ENCODE results near the gene WNK2.

Gene WNK2

GRCh38 chr9:93303258-93303771 is 119.4 kb downstream of the WNK2 start:
- H3K4me1 ChIP-seq (ENCODE audit: low read depth, poor library complexity, severe bottlenecking): peaks cover 18% of the 10 kb centered on the region
- TF ChIP-seq, protein P1, sequence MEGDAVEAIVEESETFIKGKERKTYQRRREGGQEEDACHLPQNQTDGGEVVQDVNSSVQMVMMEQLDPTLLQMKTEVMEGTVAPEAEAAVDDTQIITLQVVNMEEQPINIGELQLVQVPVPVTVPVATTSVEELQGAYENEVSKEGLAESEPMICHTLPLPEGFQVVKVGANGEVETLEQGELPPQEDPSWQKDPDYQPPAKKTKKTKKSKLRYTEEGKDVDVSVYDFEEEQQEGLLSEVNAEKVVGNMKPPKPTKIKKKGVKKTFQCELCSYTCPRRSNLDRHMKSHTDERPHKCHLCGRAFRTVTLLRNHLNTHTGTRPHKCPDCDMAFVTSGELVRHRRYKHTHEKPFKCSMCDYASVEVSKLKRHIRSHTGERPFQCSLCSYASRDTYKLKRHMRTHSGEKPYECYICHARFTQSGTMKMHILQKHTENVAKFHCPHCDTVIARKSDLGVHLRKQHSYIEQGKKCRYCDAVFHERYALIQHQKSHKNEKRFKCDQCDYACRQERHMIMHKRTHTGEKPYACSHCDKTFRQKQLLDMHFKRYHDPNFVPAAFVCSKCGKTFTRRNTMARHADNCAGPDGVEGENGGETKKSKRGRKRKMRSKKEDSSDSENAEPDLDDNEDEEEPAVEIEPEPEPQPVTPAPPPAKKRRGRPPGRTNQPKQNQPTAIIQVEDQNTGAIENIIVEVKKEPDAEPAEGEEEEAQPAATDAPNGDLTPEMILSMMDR (conservative IDR thresholded peaks at IDR 0.05; ENCODE audit: low read depth, low read length): no peak
- H3K36me3 ChIP-seq (ENCODE audit: insufficient read depth): no peaks in the 10 kb centered on the region
- no peak overlapping the region for H3K27ac ChIP-seq
- no peaks in the 10 kb centered on the region for H3K79me2 ChIP-seq (ENCODE audit: insufficient read depth, low read depth)
- H3K27me3 ChIP-seq (ENCODE audit: insufficient read depth, low read depth): no peaks in the 10 kb centered on the region
- no peaks in the 10 kb centered on the region for H4K20me1 ChIP-seq (ENCODE audit: insufficient read depth)
- H3K4me2 ChIP-seq: no peak overlapping the region
- no peak overlapping the region for H2AFZ ChIP-seq (ENCODE audit: low read depth)
- no peak overlapping the region for H3K9ac ChIP-seq
- no peak overlapping the region for H3K4me3 ChIP-seq (IDR thresholded peaks at IDR 0.05; ENCODE audit: insufficient read depth, low read depth, low read length)

DNA sequence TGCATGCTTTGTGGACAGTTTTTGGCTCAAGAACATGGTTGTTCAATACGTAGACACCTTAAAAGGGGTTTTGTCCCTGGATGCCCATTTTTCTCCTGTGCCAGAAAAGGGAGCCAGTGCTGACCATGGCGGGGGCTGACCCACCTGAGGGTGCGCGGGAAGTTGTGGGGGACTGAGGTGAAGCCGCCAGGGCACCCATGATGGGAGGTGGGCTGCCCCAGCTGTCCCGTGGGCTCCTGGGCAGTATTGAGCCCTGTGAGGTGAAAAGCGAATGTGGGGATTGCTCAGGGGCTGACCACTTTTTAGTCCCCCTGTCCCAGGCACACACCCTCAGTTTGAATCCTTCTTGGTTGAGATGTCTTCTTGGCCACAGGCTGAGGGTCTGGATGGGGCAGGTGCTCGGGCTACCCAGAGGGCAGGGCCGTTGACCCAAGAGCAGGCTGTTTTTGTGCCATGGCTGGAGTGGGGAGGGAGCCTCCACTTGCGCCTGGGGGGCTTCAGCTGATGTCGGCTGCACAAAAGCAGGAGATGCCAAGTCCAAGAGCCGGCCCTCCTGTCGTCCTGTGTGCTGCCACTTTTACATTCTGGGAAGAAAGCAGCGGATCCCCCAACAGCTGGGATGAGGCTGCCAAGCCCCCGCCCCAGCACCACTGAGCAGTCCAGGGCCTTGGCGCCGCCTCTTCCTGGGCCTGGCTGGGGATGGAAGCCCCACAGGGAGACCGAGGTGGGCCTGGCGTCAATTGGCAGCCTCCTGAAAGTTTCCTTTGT is 120.1 kb downstream of the WNK2 start:
- Histone ChIP-seq H3K36me3 (ENCODE audit: insufficient read depth) (no peaks in the 10 kb centered on the region), H3K9ac (no peak overlapping the region), H3K4me2 (no peak overlapping the region), H3K79me2 (ENCODE audit: insufficient read depth, low read depth) (no peaks in the 10 kb centered on the region), H3K27ac (no peak overlapping the region), H4K20me1 (ENCODE audit: insufficient read depth) (no peaks in the 10 kb centered on the region), H2AFZ (ENCODE audit: low read depth) (no peak overlapping the region), H3K4me3 (IDR thresholded peaks at IDR 0.05; ENCODE audit: insufficient read depth, low read depth, low read length) (no peak overlapping the region), H3K27me3 (ENCODE audit: insufficient read depth, low read depth) (no peaks in the 10 kb centered on the region), H3K4me1 (ENCODE audit: low read depth, poor library complexity, severe bottlenecking) (peaks cover 18% of the 10 kb centered on the region)
- TF ChIP-seq, protein P1 (conservative IDR thresholded peaks at IDR 0.05; ENCODE audit: low read depth, low read length): no peak

- no peaks in the 10 kb centered on the region for H3K79me2 ChIP-seq (ENCODE audit: insufficient read depth, low read depth)
- H3K9ac ChIP-seq: no peak overlapping the region
- no peaks in the 10 kb centered on the region for H3K27me3 ChIP-seq (ENCODE audit: insufficient read depth, low read depth)
- no peaks in the 10 kb centered on the region for H3K36me3 ChIP-seq (ENCODE audit: insufficient read depth)
- H2AFZ ChIP-seq (ENCODE audit: low read depth): no peak overlapping the region
- H4K20me1 ChIP-seq (ENCODE audit: insufficient read depth): no peaks in the 10 kb centered on the region
- no peak overlapping the region for H3K4me3 ChIP-seq (IDR thresholded peaks at IDR 0.05; ENCODE audit: insufficient read depth, low read depth, low read length)
- no peak overlapping the region for H3K4me2 ChIP-seq
- TF ChIP-seq, protein P1 (conservative IDR thresholded peaks at IDR 0.05; ENCODE audit: low read depth, low read length): peak; percentile 48
- peaks cover 18% of the 10 kb centered on the region for H3K4me1 ChIP-seq (ENCODE audit: low read depth, poor library complexity, severe bottlenecking)
- no peak overlapping the region for H3K27ac ChIP-seq
Measured at GRCh38 chr9:93304574-93305496, 120.9 kb downstream of the WNK2 start.

GRCh38 chr9:93305497-93306020 is 121.6 kb downstream of the WNK2 start:
- TF ChIP-seq, protein P1 (conservative IDR thresholded peaks at IDR 0.05; ENCODE audit: low read depth, low read length): no peak
- Histone ChIP-seq H3K36me3 (ENCODE audit: insufficient read depth) (no peaks in the 10 kb centered on the region), H3K27me3 (ENCODE audit: insufficient read depth, low read depth) (no peaks in the 10 kb centered on the region), H3K9ac (no peak overlapping the region), H3K27ac (no peak overlapping the region), H2AFZ (ENCODE audit: low read depth) (no peak overlapping the region), H3K4me3 (IDR thresholded peaks at IDR 0.05; ENCODE audit: insufficient read depth, low read depth, low read length) (no peak overlapping the region), H3K79me2 (ENCODE audit: insufficient read depth, low read depth) (no peaks in the 10 kb centered on the region), H4K20me1 (ENCODE audit: insufficient read depth) (no peaks in the 10 kb centered on the region), H3K4me1 (ENCODE audit: low read depth, poor library complexity, severe bottlenecking) (peaks cover 18% of the 10 kb centered on the region), H3K4me2 (no peak overlapping the region)

Measured in KMS-11 (cell line).